GM15510 (cell line): ENCODE measurements around the gene SHF.

ENCODE experiments used
- POLR2A ChIP-seq: IDR thresholded peaks from 3 replicates; pipeline ENCODE4 v1.6.1; 2011; ENCODE audit warnings: borderline replicate concordance; ENCODE audit not compliant: insufficient read length; ENCODE audit errors: extremely low read depth

SHF gene

DNA sequence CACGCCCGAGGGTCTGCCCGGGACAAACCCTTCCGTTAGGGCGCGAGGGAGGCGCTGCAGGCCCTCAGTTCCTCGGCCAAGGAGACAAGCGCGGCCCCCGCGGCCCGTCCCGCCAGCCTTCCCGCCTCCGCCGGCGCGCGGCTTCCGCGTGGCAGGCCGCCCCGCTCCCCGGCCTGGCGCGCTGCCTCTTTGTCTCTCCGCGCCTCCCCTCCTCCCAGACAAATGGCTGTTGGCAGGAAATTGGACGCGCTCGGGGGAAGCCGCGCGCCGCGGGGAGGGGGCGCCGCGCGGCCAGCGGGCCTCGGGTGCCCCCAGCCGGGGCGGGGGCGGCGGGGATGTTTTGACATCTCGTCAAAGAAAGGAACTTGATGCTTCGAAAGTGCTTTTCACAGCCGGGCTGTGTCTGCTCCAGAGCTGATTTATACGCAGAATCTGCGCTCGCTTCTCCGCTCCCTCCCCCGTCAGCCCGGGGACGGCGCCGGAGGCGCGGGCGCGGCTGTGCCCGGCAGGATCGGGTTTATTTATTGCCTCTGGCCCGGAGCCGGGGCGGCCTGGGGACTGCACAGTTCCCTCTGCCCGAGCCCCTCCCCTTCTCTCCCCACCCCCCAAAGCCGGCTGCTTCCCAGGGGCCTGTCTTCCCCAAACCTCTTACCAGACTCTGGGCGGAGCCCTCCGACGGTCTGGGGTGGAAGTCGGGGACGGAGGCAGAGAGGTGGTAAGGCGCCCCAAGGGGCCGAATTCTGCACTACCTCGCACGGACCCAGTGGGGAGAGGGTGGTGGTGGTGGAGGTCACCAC lies 20.7 kb downstream of the SHF start:
- no peak for TF ChIP-seq POLR2A

DNA sequence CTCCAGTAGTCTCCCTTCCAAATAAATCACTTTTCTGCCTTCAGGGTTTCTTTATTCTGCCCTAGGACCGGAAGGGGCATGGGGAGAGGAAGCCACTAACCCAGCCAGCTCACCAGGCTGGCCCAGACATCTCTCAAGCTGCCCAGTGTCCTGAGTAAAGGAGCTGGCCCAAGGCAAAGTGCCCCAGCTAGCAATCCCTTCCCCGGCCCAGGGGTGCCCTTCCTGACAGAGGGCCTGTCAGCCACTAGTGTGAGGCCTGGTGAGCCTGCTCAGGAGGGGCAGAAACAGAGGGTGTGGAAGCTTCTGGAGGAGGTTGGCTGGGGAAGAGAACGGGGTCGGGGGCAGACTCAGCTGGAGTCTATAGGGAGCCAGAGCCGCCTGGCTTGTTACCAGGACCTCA lies 22.2 kb downstream of the SHF start:
- no peak for TF ChIP-seq POLR2A

DNA sequence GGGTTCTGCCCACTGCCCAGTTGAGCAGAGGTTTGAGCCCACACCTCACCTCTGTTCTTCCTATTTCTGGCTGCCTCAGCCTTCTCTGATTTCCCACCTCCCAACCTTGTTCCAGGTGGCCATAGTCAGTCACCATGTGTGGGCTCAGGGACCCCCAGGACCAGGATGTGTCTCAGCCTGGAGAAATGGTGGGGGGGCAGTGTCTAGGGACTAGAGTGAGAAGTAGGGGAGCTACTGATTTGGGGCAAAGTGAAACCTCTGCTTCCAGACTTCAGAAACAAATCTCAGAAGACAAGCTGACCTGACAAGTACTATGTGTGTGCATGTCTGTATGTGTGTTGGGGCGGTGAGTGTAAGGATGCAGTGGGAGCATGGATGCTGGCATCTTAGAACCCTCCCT lies 22.9 kb downstream of the SHF start:
- TF ChIP-seq POLR2A, result no peak

GRCh38 chr15:45163508-45163856 lies 24.3 kb downstream of the SHF start:
- no peak for TF ChIP-seq POLR2A

GRCh38 chr15:45162771-45163507 lies 24.8 kb downstream of the SHF start:
- TF ChIP-seq POLR2A, result no peak

- no peak for TF ChIP-seq POLR2A
These were observed 26.1 kb downstream of the SHF start for GRCh38 chr15:45161666-45162065.

GRCh38 chr15:45157974-45158373 lies 29.8 kb downstream of the SHF start:
- no peak for TF ChIP-seq POLR2A

DNA sequence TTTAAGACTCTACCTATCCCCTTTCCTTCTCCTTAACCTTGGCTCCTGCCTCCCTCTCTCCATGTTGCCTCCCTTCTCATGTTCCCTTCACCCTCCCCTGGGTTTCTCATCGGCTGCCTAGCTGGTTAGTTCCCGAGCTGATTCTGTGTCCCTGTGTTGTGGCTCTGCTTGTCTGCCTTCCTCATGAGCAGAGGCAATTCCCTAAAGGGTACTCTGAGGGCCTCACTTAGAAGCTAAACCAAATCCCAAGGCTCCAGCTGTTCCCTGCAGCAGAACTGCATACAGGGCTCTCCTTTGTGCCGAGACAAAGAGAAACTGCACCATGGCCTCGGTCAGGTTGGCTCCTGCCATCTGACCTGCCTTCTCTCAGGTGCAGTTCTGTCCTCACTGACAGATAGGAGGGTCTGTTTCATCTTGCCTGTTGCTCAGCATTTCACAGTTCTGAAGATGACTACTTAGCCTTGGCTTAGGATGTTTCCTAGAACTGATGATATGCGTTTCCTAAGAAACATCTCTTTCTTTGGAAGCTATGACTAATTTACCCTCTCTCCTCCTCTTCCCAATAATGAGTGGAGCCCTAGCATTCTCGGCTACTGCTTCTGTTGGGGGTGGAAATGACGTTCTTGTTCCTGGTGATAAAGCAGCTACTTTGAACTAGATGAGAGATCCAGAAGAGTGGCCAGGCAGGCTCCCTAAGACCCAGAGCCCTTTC lies 30.9 kb downstream of the SHF start:
- no peak for TF ChIP-seq POLR2A

GRCh38 chr15:45155739-45156138 lies 32.0 kb downstream of the SHF start:
- no peak for TF ChIP-seq POLR2A

DNA sequence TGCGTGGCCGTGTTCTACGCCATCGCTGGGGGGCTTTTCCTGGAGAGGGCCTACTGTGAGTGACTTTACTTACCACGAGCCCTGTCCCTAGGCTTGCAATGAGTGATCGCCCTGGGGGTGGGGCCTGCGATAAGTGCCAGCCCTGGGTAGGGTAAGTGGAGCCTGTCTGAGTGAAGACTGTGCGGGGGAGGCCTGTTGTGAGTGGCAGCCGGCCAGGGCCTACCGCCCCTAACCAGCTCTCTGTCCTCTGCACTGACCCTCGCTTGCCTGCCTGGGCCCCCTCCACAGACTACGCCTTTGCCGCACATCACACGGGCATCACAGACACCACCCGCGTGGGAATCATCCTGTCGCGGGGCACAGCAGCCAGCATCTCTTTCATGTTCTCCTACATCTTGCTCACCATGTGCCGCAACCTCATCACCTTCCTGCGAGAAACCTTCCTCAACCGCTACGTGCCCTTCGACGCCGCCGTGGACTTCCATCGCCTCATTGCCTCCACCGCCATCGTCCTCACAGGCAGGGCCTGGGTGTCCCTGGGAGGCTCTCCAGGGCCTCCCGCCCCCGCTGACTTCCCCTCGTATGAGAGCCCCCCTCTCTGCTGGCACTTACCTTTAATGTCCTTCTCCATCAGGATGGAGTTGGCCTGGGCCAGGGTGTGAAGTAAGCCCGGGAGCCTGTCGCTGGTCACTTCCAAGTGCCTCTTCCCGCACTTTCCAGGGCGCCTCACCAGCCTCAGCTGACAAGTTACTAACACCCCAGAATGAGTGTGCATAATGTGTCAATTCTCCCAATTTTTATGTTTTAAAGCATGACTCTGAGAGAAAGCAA lies 35.6 kb downstream of the SHF start:
- TF ChIP-seq POLR2A, result no peak

GRCh38 chr15:45150997-45151396 lies 36.8 kb downstream of the SHF start:
- TF ChIP-seq POLR2A, result no peak

DNA sequence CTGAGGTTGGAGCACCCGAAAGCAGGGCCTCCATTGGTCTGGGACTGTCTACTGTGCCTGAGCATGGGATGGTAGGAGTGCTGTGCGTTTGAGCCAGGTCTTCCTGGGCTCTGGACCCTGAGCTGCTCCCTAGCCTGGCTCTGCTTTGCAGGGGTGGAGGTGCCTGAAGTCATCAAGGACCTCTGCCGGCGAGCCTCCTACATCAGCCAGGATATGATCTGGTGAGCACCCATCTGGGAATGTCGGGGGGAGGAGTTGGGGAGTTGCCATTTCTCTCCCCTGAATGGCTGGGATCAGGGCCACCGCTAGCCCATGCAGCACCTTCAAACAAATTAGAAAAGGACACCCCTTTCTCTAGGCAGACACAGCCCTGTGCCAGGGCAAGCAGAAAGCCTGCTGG lies 37.3 kb downstream of the SHF start:
- no peak for TF ChIP-seq POLR2A

- no peak for TF ChIP-seq POLR2A
These were observed 38.7 kb downstream of the SHF start for GRCh38 chr15:45149060-45149459.
